COR-L47 (cell line): ENCODE measurements around the gene BICRAL.
"Not testable (repeated sequence)": the region's sequence is repeated elsewhere in the genome, so short reads cannot be mapped to it uniquely, and the experiment has no call there.

ENCODE experiments used
- DNase-seq: peaks from one replicate; lab custom pipeline; 2025; lab: John Stamatoyannopoulos, UW

Gene BICRAL

DNA sequence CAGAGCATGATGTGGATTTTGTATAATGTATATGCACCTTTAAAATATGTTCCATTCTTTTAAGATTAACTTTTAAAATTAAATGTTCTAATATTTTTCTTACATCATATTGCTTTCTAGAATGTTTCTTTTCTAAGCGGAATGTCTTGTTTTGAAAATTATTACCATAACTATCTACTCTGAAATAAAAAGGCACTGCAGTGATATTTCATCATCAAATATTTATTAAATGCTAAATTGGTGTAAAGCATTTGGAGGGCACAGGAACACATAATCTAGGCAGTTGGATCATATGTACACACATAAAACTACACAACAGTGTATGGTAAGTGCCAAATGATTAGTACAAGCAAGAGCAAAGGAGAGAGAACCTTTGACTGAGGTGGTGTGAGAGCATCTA, 13.8 kb downstream of the BICRAL start:
- DNase-seq = no peak

DNA sequence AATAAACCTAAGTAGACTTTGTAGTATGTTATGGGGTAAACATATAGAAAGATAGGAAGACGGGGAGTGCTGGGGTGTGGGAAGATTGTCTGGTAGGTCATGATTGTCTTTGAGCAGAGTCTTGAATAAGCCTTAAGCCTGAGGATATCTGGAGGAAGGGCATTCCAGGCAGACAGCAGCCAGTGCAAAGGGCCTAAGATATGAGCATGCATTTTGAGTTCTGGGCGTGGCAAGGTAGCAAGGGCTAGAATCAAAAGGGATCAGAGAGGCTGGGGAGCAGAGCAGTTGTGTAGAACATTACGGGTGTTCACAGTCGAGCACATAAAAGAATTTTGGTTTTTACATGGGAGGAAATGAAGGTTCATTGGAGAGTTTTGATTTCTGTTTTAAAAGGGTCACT, 14.3 kb downstream of the BICRAL start:
- DNase-seq = no peak

DNA sequence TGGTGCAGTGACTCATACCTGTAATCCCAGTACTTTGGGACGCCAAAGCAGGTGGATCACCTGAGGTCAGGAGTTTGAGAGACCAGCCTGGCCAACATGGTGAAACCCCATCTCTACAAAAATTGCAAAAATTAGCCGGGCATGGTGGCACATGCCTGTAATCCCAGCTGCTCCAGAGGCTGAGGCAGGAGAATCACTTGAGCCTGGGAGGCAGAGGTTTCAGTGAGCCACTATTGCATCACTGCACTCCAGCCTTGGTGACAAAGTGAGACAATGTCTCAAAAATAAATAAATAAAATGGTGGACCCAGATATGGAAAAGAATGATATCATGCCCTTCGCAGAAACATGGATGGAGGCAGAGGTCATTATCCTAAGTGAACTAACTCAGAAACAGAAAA, 15.8 kb downstream of the BICRAL start:
- DNase-seq = not testable (repeated sequence)

DNA sequence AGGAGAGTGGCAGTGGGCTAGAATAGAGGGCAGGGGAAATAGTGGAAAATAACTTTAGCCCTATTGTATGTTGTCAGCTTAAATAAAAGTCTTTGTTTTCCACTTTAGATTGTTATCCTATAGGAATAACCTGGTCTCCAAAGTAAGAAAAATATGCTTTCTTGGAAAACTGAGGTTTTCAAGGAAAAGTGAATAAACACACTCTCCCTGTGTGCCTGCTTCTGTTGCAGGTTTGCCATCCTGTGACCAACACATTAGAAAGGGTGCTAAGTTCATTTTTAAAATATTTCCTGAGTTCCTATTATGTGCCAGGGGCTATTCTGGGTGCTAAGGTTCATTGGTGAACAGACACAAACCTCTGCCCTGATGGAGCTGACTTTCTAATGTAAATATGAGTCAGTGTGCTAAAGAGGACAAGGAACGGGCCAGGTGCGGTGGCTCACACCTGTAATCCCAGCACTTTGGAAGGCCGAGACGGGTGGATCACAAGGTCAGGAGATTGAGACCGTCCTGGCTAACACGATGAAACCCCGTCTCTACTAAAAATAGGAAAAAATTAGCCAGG, 23.5 kb downstream of the BICRAL start:
- no peak for DNase-seq

DNA sequence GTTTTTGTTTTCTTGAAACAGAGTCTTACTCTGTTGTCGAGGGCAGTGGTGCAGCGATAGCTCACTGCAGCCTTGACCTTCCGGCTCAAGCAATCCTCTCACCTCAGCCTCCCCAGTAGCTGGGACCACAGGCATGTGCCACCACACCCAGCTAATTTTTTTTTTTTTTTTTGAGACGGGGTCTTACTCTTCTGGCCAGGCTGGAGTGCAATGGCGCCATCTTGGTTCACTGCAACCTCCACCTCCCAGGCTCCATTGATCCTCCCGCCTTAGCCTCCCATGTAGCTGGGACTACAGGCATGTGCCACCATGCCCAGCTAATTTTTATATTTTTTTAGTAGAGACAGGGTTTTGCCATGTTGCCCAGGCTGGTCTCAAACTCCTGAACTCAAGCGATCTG, 24.5 kb downstream of the BICRAL start:
- not testable (repeated sequence) for DNase-seq

DNA sequence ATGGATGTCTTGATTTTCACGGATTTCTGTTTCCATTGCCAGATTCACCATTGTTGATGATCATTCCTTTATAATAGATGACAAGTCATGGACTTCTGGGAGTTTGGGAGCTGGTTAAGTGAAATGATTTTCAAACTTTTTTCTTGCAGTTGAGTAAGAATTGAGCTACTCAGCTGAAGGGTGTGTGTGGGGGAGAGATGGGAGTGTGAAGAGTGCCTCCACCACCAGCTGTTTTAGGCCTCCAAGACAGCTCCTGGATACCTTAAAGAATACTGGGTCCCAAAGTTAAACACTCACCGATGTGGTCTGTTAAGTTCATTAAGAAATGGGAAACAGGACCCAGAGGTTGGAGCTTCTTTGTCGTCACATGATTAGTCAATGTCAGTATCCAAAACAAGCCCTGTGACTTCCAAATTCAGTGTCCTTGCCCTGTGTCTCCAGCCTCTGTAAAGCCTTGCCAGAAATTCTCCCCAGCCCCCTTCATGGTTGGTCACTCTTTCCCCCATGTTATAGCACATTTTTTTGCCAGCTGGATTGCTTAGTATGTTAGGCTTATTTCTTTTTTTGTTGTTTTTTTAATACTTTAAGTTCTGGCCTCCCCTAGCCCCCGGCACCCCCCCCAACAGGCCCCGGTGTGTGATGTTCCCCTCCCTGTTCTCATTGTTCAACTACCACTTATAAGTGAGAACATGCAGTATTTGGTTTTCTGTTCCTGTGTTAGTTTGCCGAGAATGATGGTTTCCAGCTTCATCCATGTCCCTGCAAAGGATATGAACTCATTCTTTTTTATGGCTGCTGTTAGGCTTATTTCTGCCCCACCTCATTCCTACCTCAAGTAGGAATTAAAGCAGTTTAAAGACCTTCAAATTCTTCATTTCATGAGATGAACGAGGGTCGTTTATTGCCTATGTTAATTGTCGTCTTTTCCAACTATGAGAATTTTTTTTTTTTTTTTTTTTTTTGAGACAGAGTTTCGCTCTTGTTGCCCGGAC, 26.9 kb downstream of the BICRAL start:
- no peak for DNase-seq

DNA sequence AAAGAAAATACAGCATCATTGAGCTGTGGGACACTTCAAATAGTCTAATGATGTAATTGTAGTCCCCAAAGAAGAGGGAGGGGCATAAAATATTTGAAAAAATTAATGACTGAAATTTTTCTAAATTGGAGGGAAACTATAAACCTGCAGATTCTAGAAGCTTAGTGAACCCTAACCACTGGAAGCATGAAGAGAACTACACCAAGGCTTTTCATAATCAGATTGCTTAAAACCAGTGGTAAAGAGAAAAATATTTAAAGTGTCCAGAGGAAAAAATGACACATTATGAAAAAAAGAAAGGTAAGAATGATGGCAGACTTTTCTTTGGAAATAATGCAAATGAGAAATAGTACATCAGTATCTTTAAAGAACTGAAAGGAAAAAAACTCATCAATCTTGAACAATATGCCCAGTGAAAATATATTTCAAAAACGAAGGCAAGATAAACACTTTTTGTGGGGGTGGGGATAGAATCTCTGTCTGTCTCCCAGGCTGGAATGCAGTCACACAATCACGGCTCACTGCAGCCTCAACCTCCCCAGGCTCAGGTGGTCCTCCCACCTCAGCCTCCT, 31.3 kb downstream of the BICRAL start:
- DNase-seq = no peak

DNA sequence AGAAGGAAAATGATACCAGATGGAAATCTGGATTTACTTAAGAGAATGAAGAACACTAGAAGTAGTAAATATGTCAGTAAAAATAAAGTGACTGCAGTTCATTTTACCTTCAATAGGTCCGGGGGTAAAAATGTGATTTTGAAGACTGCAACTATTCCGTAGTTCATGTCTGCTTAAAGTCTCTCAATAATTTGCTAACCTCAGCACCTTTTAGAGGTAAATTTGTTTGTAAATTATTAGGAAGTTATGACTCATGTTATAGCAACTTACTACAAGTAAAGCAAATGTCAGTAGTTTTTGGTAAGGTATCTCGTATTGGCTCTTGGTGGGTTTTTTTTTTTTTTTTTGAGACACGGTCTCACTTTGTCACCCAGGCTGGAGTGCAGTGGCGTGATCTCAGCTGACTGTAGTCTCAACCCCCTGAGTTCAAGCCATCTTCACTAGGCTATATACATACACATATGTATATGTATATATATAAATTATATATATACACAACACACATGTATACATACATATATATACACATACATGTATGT, 32.1 kb downstream of the BICRAL start:
- DNase-seq = no peak

DNA sequence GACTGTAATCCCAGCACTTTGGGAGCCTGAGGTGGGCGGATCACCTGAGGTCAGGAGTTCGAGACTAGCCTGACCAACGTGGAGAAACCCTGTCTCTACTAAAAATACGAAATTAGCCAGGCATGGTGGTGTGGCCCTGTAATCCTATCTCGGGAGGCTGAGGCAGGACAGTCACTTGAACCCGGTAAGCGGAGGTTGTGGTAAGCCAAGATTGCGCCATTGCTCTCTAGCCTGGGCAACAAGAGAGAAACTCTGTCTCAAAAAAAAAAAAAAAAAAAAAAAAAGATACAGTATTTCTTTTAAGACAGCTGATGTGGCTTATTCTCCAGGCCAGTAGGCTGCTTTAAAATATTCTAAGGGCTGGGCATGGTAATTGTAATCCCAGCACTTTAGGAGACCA, 33.9 kb downstream of the BICRAL start:
- DNase-seq = not testable (repeated sequence)

DNA sequence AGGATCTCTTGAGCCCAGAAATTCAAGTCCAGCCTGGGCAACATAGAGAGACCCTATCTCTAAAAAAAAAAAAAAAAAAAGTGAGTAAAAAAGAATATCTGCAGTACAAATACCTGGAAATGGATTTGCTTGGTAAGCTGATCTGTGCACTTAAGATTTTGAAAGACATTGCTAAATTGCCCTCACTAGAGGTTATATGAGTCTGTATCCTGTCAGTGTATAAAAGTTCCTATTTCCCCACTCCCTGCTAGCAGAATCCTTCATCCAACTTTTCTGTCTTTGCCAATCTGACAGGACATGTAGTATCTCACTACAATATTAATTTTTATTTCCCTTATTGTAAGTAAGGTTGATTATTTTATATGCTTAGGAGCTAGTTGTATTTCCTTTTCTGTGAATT, 36.1 kb downstream of the BICRAL start:
- no peak for DNase-seq

DNA sequence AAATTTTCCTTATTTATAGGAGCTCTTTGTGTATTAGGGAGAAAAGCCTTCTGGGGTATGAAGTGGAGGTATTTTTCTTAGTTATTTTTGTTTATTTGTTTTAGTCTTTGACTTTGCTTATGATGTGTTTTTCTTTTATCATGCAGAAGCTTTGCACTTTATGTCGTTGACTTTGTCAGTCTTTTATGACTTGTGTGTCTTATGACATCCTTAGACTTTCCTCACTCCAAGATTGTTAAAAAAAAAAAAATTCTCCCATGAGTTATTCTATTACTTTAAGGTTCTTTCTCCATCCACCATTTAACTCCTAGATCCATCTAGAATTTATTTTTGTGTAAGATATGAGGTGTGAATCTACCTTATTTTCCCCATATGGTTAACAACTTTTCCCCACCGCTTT, 36.6 kb downstream of the BICRAL start:
- DNase-seq = no peak

DNA sequence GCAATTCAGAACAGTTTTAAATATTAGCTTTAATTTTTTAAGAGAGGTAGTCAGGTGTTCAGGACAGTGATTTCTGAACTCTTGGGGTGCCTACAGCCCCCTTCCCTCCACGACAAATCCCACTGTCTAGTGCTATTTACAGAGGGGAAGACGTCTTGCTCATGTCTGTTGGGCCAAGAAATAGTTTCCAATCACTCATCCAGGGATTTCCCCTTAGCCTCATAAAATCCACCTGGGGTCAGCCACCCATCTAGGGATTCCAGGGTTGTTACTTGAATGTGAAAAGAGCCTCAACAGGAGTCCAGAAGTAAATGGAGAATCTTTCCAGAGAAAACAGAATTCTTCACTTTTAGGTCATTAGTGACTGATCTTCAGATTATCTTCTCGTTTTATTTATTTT, 37.0 kb downstream of the BICRAL start:
- DNase-seq = no peak

DNA sequence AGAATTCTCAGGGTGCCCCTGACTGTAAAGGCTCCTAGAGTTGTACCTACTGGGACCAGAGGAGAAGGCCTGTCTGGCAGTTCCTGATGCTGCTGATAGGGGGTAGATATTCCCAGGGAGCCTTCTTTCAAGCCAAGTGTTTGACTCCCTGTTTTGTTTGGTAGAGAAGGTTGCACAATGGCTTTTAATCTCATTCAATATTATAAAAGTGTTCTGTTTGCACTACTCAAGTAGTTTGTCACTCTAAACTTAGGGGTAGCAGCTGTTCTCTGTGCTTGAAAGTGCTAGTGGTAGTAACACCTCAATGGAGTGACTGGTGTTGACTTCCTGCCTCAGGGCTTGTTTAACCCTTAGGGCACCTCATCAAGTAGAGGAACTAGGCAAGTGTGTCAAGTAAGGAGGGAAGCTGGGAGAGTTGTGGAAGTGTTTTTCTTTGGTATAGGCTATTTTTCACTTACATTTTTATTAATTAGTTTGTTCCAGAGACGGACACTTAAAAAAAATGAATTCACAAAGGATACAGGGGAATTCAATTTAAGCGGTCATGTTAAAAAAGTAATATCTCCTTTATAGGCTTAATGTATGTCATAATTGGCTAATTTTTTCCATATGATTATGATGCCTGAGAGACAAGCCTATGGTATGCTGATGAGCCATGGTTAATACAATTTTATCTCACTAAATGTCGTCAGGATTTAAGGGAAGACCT, 38.1 kb downstream of the BICRAL start:
- no peak for DNase-seq

DNA sequence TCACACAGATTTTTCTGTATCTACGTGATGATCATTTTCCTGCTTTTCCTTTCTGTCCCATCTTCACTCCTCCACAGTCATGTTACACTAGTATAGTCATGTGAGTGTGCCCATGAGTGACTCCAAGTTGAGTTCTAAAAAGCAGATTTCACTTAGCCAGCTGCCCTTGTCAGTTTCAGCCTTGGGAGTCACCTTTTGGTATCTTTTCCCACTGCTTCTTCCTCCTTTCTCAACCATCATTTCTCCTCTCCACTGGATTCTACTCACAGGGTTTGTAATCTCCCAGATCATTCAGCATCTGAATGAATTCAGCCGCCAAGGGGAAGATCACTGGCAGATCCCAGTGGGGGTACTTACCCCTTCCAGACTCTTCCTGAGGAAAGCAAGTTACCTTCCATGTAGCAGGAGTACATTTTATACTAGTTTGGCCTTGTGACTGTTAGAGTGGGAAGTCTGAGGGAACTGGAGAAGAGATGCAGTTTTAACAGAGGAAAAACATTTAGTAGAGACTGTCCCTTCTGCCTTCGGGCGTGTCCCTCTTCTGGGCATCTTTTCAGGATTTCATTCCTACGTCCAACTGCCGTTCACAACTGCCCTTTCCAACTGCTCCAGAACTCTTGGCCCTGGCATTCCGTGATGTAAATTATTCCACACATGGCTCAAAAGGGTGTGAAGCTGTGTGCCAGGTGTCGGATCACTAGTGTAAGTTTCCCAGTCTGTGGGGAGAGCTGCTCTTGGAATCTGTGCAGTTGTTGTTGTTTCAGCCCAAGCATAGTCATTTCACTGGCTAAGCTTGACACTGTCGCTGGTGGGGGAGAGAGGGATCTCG, 38.9 kb downstream of the BICRAL start:
- DNase-seq = no peak

DNA sequence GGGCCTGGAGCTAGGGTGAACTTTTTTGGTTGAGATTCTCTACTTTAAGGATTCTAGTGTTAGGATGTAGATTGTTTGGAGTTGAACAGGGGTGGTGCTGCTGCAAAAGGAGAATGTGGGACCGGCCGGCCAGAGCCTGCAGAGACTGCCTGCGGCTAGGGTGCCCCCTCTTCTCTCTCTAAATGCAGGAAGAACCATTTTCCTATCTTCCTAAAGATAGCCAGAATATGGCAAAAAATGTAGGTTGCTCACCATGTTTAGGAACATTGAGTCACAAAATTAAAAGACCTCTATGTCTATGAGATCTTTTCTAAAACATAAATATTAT, 39.5 kb downstream of the BICRAL start:
- DNase-seq = no peak

DNA sequence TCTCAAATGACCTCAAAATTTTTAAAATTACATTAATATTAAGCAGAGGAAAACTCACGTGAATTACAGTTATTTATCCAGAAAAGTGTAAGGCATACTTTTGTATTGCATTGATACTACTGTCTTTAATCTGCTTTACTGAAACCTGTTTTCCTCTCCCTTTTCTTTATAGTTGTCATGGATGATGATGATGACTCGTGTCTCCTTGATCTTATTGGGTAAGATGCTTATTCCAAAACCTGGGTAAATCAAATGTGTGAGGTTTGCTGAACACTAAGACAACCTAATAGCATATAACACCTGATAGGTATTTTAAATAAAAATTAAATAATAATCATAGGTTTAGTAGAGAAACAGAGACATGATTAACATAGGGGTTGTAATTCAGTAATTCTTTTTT, 40.0 kb downstream of the BICRAL start:
- DNase-seq = no peak

DNA sequence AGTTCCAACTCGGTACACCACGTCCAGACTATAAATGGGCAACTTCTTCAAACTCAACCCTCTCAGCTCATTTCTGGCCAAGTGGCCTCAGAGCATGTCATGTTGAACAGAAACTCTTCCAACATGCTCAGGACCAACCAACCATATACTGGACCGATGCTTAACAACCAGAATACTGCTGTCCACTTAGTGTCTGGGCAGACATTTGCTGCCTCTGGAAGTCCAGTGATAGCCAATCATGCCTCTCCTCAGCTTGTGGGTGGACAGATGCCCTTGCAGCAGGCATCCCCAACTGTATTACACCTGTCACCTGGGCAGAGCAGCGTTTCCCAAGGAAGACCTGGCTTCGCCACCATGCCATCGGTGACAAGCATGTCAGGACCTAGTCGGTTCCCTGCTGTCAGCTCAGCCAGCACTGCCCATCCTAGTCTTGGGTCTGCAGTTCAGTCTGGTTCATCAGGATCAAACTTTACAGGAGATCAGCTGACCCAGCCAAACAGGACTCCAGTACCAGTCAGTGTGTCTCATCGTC, 47.8 kb downstream of the BICRAL start:
- no peak for DNase-seq

DNA sequence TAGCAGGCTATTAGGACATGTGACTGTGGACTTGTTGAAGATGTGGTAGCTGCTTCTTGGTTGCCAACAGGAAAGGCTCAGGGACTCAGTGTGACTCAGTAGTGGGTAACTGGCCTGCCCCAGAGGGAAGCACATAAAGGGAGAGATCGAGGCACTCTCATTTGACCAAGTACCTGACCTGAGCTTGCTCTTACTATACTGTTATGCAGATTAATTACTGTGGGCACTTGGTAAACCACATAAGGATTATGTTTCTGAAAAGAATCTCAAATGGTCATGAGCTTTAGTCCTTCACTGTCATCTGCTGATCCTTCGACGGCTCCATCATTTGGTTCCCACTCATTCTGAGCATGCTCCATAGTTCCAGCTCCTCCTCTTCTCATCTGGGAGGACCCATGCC, 49.4 kb downstream of the BICRAL start:
- no peak for DNase-seq

DNA sequence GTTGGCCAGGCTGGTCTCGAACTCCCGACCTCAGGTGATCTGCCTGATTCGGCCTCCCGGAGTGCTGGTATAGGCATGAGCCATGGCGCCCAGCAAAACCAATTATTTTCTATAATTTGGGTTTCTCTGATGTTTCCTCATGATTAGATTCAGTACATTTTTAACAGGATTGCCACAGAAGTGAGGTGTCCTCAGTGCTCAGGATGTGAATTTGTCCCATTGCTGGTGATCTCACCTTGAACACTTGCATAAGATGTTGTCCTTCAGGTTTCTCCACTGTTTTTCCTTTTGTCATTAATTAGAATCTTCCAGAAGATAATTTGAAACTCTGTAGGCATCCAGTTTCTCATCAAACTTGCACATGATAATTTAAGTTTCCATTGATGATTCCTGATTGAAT, 52.2 kb downstream of the BICRAL start:
- DNase-seq = no peak

DNA sequence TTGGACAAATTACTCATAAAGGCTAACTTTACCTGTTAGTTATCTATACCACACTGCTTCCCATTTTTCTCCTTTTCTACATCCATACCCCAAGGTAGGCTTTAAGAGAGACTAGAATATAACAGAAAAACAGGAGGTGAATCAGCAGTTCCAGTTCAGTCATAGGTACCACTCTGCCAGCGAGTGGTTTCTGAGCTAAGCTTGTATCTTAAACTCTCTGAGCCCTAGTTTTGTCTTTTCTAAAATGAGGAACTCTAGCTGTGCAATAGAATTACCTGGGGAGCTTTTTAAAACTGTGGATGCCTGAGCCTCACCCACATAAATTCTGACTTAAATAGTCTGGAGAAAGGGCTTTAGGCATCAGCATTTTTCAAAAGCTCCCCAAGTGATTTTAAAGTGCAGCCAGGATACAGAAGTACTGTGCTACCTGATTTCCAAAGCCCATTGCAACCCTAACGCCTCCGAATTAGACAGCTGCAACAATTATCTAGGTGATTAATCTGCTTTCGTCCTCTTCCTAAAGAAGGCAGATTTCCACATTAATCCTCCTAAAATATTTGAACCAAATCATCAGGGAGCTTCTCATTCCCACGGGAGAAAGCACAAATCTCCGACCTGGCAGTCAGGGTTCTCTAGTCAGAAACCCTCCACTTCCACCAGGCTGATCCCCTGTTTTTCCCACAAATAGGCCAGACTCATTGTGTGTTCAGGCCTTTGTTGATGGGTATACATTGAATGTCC, 60.2 kb downstream of the BICRAL start:
- no peak for DNase-seq

DNA sequence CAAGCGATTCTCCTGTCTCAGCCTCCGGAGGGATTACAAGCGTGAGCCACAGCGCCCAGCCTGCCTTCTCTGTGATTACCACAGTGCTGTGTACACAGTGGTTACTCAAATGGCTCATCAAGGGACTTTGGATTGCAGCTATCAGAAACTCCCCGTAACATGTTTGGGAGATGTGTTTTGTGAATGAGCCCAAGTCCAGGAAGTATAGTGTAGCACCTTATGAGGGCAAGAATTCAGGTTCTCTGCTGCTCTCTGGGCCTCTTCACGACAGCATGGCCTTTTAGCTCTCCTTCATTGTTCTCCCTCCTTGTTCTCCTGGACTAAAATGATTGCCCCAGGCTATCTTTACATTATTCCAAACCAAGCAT, 63.5 kb downstream of the BICRAL start:
- no peak for DNase-seq
